BLaER1 treated with 17β-estradiol and CSF1 and Interleukin-3, amounts not matched to agents 10 nM and 100 nM (cell line): ENCODE results near the gene MAPK8IP2.

Source experiments
- H3K27ac ChIP-seq, 11 experiments: shearing (Covaris generic); formaldehyde crosslinking; 2 replicates each; pipeline ENCODE4 v1.8.1; 2022
- H3K27me3 ChIP-seq, 11 experiments: shearing (Covaris generic); formaldehyde crosslinking; 2 replicates each; pipeline ENCODE4 v1.8.1; 2022
- H3K36me3 ChIP-seq, 11 experiments: shearing (Covaris generic); formaldehyde crosslinking; 2 replicates each; pipeline ENCODE4 v1.8.1; 2022
- H3K4me1 ChIP-seq, 10 experiments: shearing (Covaris generic); formaldehyde crosslinking; 2 replicates each; pipeline ENCODE4 v1.8.1; 2022
- H3K4me2 ChIP-seq, 11 experiments: shearing (Covaris generic); formaldehyde crosslinking; 2 replicates each; pipeline ENCODE4 v1.8.1; 2022
- H3K4me3 ChIP-seq, 10 experiments: shearing (Covaris generic); formaldehyde crosslinking; 2 replicates each; pipeline ENCODE4 v1.8.1; 2022
- H3K9ac ChIP-seq, 11 experiments: shearing (Covaris generic); formaldehyde crosslinking; 2 replicates each; pipeline ENCODE4 v1.8.1; 2022
- H3K9me3 ChIP-seq, 11 experiments: shearing (Covaris generic); formaldehyde crosslinking; replicated peaks in 1 of 11; 2 replicates each; pipeline ENCODE4 v1.8.1; 2022
- H4K20me1 ChIP-seq, 11 experiments: shearing (Covaris generic); formaldehyde crosslinking; 2 replicates each; pipeline ENCODE4 v1.8.1; 2022
- Cebpa-rat ChIP-seq, 11 experiments: shearing (Covaris generic); IDR thresholded peaks; 2 replicates each; pipeline ENCODE4 v1.8.1; 2022

MAPK8IP2 gene

GRCh38 chr22:50577697-50577986 is 23.0 kb upstream of the MAPK8IP2 start:
- H3K4me2 ChIP-seq, result peak overlapping the region in 3 of 11 experiments; percentile 42 to 53 (median 51); a peak in 4 of 22 replicates
- no peak overlapping the region for H3K4me3 ChIP-seq
- H3K27ac ChIP-seq, result 0 out of 22 replicates have a peak overlapping the region, but pooled peaks of 1 of the 11 experiments have one; percentile 5
- TF ChIP-seq Cebpa-rat (IDR thresholded peaks at IDR 0.05), result no peak
- peaks cover 38 to 83% (median 68%) of the 10 kb centered on the region in 11 experiments for H3K36me3 ChIP-seq
- H3K9ac ChIP-seq, result no peak overlapping the region
- H3K27me3 ChIP-seq, result no peaks in the 10 kb centered on the region
- H4K20me1 ChIP-seq, result peaks cover 0 to 29% (median 3%) of the 10 kb centered on the region in 11 experiments; a peak in 9 of 22 replicates
- no peaks in the 10 kb centered on the region for H3K9me3 ChIP-seq
- H3K4me1 ChIP-seq, result peaks cover 12 to 48% (median 27%) of the 10 kb centered on the region in 10 experiments

DNA sequence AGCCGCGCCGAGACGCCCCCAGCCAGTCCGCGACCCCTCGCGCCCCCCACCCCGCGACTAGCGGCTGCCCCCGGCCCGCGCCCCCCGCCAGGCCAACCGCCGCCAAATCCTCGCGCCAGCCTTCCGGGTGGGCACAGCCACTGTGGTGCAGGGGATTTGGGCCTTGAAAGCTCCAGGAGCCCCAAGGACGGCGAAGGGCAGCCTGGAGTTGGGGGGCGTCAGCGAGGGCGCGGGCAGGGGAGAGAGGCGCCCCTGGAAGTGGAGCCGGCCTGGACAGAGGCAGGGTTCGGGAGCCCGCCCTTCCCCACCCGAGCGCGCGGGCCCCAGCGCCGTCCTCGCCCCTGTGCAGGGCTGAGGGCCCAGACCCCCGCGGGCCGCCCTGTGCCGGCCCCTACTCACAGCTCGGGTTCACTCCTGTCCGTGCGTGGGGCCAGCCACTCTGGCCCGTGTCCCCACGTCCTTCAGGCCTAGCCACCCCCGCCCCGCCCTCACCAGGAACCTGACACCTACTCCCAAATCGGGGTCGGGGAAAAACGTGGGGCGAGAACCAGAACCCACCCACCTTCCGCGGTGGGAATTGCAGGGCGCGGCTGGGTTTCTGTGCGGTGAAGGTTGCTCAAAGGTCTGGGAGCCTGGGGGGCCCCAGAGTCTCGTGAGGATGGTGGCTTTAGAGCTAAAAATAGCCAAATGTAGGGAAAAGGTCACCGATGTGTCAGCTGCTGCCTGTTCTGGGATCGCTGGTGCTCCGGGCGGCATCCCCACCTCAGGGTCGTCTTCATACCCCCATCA is 22.4 kb upstream of the MAPK8IP2 start, which contains the start of gene CPT1B:
Gene CPT1B, minus strand, starts transcription at position 441 of the 789 bp plus-strand sequence. CDS start 512 bp downstream, outside the sequence.
- H4K20me1 ChIP-seq, result peaks cover 0 to 24% (median 0%) of the 10 kb centered on the region in 11 experiments; a peak in 9 of 22 replicates
- peak within 1 kb of the TSS in 3 of 11 experiments; percentile 42 to 53 (median 51); a peak in 4 of 22 replicates for H3K4me2 ChIP-seq
- peak within 1 kb of the TSS in 5 of 11 experiments; percentile 3 to 42 (median 26); a peak in 4 of 22 replicates for H3K9ac ChIP-seq
- H3K27me3 ChIP-seq, result no peaks in the 10 kb centered on the region
- peak within 1 kb of the TSS in 1 of 11 experiments; percentile 5; a peak in 1 of 22 replicates for H3K27ac ChIP-seq
- H3K9me3 ChIP-seq, result no peaks in the 10 kb centered on the region
- no peak for TF ChIP-seq Cebpa-rat (IDR thresholded peaks at IDR 0.05)
- no peak within 1 kb of the TSS for H3K4me3 ChIP-seq
- H3K36me3 ChIP-seq, result peaks cover 33 to 78% (median 62%) of the 10 kb centered on the region in 11 experiments
- H3K4me1 ChIP-seq, result peaks cover 11 to 45% (median 24%) of the 10 kb centered on the region in 10 experiments

GRCh38 chr22:50578776-50579310 is 21.8 kb upstream of the MAPK8IP2 start:
- Histone ChIP-seq H3K9me3 (no peaks in the 10 kb centered on the region), H3K4me1 (peaks cover 17 to 51% (median 30%) of the 10 kb centered on the region in 10 experiments), H3K27me3 (no peaks in the 10 kb centered on the region), H4K20me1 (peaks cover 0 to 19% (median 0%) of the 10 kb centered on the region in 11 experiments; a peak in 9 of 22 replicates), H3K9ac (peak overlapping the region in 5 of 11 experiments; percentile 3 to 42 (median 26); a peak in 4 of 22 replicates), H3K27ac (no peak overlapping the region; a peak in 1 of 22 replicates), H3K4me2 (no peak overlapping the region), H3K36me3 (peaks cover 29 to 71% (median 56%) of the 10 kb centered on the region in 11 experiments), H3K4me3 (no peak overlapping the region)
- no peak for TF ChIP-seq Cebpa-rat (IDR thresholded peaks at IDR 0.05)

DNA sequence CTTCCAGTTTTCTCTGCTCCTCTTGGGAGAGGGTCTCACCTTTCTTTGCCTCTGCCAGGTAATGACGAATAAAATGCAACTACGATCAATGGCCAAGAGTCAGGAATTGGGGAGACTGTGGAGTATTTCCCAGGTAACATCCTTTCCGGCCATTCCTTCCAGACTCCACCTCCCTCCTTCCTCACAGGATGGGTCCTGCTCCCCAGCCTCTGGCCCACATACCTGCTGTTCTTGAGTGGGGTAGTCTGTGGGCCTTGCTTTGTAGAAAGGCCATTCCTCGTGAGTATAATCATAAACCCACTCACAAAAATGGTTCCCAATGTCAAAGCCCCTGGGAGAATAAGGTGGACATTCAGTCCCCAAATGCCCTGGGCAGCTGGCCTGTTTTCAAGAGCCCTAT is 20.8 kb upstream of the MAPK8IP2 start:
- no peak overlapping the region for H3K4me2 ChIP-seq

GRCh38 chr22:50581031-50581949 is 19.3 kb upstream of the MAPK8IP2 start:
- H3K27ac ChIP-seq, result peak overlapping the region; percentile 89 to 98 (median 97); a peak in 21 of 22 replicates
- H3K4me1 ChIP-seq, result peaks cover 18 to 53% (median 32%) of the 10 kb centered on the region in 10 experiments
- H3K36me3 ChIP-seq, result peaks cover 22 to 59% (median 42%) of the 10 kb centered on the region in 11 experiments; a peak in 21 of 22 replicates
- H3K4me2 ChIP-seq, result peak overlapping the region; percentile 86 to 98 (median 96)
- peak overlapping the region; percentile 69 to 79 (median 78) for H3K4me3 ChIP-seq
- H3K9ac ChIP-seq, result peak overlapping the region; percentile 88 to 98 (median 97)
- no peak for TF ChIP-seq Cebpa-rat (IDR thresholded peaks at IDR 0.05)
- H4K20me1 ChIP-seq, result peaks cover 0 to 13% (median 0%) of the 10 kb centered on the region in 11 experiments; a peak in 7 of 22 replicates
- H3K9me3 ChIP-seq, result no peaks in the 10 kb centered on the region
- H3K27me3 ChIP-seq, result no peaks in the 10 kb centered on the region

More for the DNA sequence above, 20.8 kb upstream of the MAPK8IP2 start:
- Histone ChIP-seq H3K27ac (no peak overlapping the region), H3K9me3 (no peaks in the 10 kb centered on the region), H3K36me3 (peaks cover 29 to 68% (median 52%) of the 10 kb centered on the region in 11 experiments; a peak in 21 of 22 replicates), H4K20me1 (peaks cover 0 to 19% (median 0%) of the 10 kb centered on the region in 11 experiments; a peak in 8 of 22 replicates), H3K4me3 (no peak overlapping the region), H3K9ac (peak overlapping the region in 2 of 11 experiments; percentile 6 to 42; a peak in 1 of 22 replicates), H3K27me3 (no peaks in the 10 kb centered on the region), H3K4me1 (peaks cover 18 to 53% (median 32%) of the 10 kb centered on the region in 10 experiments)
- no peak for TF ChIP-seq Cebpa-rat (IDR thresholded peaks at IDR 0.05)

DNA sequence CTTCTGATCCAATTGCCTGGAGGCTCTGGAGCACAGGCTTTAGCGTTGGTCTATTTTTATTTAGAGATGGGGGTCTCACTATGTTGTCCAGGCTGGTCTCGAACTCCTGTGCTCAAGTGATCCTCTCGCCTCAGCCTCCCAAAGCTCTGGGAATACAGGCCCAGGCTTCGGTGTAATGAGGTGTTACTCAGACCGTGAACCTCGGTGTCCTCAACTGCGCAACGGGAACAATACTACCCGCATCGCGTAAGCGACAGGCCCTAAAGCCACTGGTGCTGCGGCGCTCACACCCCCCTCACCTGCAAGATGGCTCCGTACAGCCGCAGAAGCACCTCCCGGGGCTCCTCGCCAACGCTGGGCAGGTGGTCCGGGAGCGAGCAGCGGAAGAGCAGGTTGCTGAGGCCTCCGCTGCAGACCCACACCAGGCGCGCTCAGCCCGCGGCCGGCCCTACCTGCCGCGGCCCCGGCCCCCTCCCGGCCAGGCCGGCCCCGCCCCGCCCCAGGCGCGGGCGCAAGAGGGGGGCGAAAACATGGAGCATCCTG is 18.6 kb upstream of the MAPK8IP2 start:
- TF ChIP-seq Cebpa-rat (IDR thresholded peaks at IDR 0.05), result no peak

GRCh38 chr22:50582493-50583293 is 17.9 kb upstream of the MAPK8IP2 start, which contains the start of gene CHKB:
Gene CHKB, minus strand, starts transcription at chr22:50582849. Its CDS starts 68 bp downstream, at chr22:50582781.
- peak within 1 kb of the TSS; percentile 69 to 79 (median 78) for H3K4me3 ChIP-seq
- H3K36me3 ChIP-seq, result peaks cover 20 to 45% (median 31%) of the 10 kb centered on the region in 11 experiments; a peak in 21 of 22 replicates
- TF ChIP-seq Cebpa-rat (IDR thresholded peaks at IDR 0.05), result no peak
- H3K27ac ChIP-seq, result peak within 1 kb of the TSS; percentile 89 to 98 (median 97)
- no peaks in the 10 kb centered on the region for H3K9me3 ChIP-seq
- peaks cover 0 to 10% (median 0%) of the 10 kb centered on the region in 11 experiments; a peak in 3 of 22 replicates for H4K20me1 ChIP-seq
- no peaks in the 10 kb centered on the region for H3K27me3 ChIP-seq
- H3K9ac ChIP-seq, result peak within 1 kb of the TSS; percentile 88 to 98 (median 97)
- H3K4me1 ChIP-seq, result peaks cover 18 to 46% (median 30%) of the 10 kb centered on the region in 10 experiments
- H3K4me2 ChIP-seq, result peak within 1 kb of the TSS; percentile 92 to 98 (median 96)

More for the DNA sequence above, 18.6 kb upstream of the MAPK8IP2 start:
- Histone ChIP-seq H4K20me1 (peaks cover 0 to 10% (median 0%) of the 10 kb centered on the region in 11 experiments; a peak in 5 of 22 replicates), H3K9me3 (no peaks in the 10 kb centered on the region), H3K27ac (peak overlapping the region; percentile 89 to 98 (median 97)), H3K4me1 (peaks cover 18 to 53% (median 32%) of the 10 kb centered on the region in 10 experiments), H3K4me3 (peak overlapping the region; percentile 69 to 79 (median 78)), H3K9ac (peak overlapping the region; percentile 88 to 98 (median 97)), H3K4me2 (peak overlapping the region; percentile 86 to 98 (median 96)), H3K27me3 (no peaks in the 10 kb centered on the region), H3K36me3 (peaks cover 22 to 52% (median 35%) of the 10 kb centered on the region in 11 experiments; a peak in 21 of 22 replicates)
